ENCODE measurements around the gene OBSCN.

- TF ChIP-seq CTCF (conservative IDR thresholded peaks at IDR 0.05; ENCODE audit: low read length) (no peak), EZH2phosphoT487 (IDR thresholded peaks at IDR 0.05; ENCODE audit: borderline replicate concordance) (no peak)
These were observed 45.4 kb upstream of the OBSCN start for GRCh38 chr1:228162286-228163006.
